Stomach (tissue), 4 donors: ENCODE data around the gene C3orf70.

Source experiments
- POLR2A ChIP-seq, 4 donors: fragments of 450-650 bp; IDR thresholded peaks; one replicate each; pipeline ENCODE4 v1.6.1; 2016; ENCODE audit warnings: antibody characterized with exemption in 4 of 4, control low read depth in 2 of 4, mild to moderate bottlenecking in 1 of 4, moderate library complexity in 1 of 4
- POLR2AphosphoS5 ChIP-seq, 3 donors: sonication (generic); formaldehyde crosslinking; IDR thresholded peaks; one replicate each; pipeline ENCODE4 v1.6.1; 2016; ENCODE audit warnings: antibody characterized with exemption in 3 of 3
- TF ChIP-seq, protein P1 (sequence below), 7 experiments: fragments of 450-650 bp in 4 of 7; fragments of 200-600 bp in 3 of 7; sonication (generic) in 3 of 7; IDR thresholded peaks; one replicate each; pipeline ENCODE4 v1.5.1; 2016 to 2019; ENCODE audit warnings: antibody characterized with exemption in 7 of 7, control low read depth in 2 of 7, mild to moderate bottlenecking in 1 of 7

GRCh38 chr3:185200639-185201038 is 47.8 kb upstream of the C3orf70 start:
- TF ChIP-seq, protein P1, sequence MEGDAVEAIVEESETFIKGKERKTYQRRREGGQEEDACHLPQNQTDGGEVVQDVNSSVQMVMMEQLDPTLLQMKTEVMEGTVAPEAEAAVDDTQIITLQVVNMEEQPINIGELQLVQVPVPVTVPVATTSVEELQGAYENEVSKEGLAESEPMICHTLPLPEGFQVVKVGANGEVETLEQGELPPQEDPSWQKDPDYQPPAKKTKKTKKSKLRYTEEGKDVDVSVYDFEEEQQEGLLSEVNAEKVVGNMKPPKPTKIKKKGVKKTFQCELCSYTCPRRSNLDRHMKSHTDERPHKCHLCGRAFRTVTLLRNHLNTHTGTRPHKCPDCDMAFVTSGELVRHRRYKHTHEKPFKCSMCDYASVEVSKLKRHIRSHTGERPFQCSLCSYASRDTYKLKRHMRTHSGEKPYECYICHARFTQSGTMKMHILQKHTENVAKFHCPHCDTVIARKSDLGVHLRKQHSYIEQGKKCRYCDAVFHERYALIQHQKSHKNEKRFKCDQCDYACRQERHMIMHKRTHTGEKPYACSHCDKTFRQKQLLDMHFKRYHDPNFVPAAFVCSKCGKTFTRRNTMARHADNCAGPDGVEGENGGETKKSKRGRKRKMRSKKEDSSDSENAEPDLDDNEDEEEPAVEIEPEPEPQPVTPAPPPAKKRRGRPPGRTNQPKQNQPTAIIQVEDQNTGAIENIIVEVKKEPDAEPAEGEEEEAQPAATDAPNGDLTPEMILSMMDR (IDR thresholded peaks at IDR 0.05): no peak
- TF ChIP-seq POLR2AphosphoS5 (IDR thresholded peaks at IDR 0.05): no peak
- no peak for TF ChIP-seq POLR2A (IDR thresholded peaks at IDR 0.05)
